Activated B cell treated with CpG ODN at 0.5 μM for 24 hours (primary cell): ENCODE measurements around the gene VPS13C. TPM values are rescaled to one million over a fixed set of nuclear protein-coding genes. Genes with fewer than 3 reads are reported as not detected.

Experiments
- ATAC-seq: fragments of 200-7000 bp; cut with Tn5 transposase; one replicate; pipeline ENCODE4 v1.10.0; 2021; ENCODE audit warnings: low read depth, mild to moderate bottlenecking, moderate library complexity
- CTCF ChIA-PET: fragments of 350-600 bp; sonication (Branson Sonifier 250); formaldehyde crosslinking; loops from one replicate; lab custom pipeline; 2021; ENCODE audit warnings: antibody characterized with exemption; lab: Charles Lee
- POLR2A ChIA-PET: fragments of 350-600 bp; sonication (Branson Sonifier 250); formaldehyde crosslinking; loops from one replicate; lab custom pipeline; 2021; ENCODE audit warnings: antibody characterized with exemption; lab: Charles Lee
- DNase-seq: peaks from one replicate; pipeline ENCODE4 v3.0.0; 2022
- H3K27ac Mint-ChIP-seq: one replicate; pipeline ENCODE4 v1.8.0; 2020; ENCODE audit warnings: mixed read lengths
- H3K27me3 Mint-ChIP-seq: one replicate; pipeline ENCODE4 v1.8.0; 2021; ENCODE audit warnings: mixed read lengths
- H3K36me3 Mint-ChIP-seq: one replicate; pipeline ENCODE4 v1.8.0; 2021; ENCODE audit warnings: low read depth, mixed read lengths
- H3K4me1 Mint-ChIP-seq: one replicate; pipeline ENCODE4 v1.8.0; 2021; ENCODE audit warnings: mixed read lengths
- H3K4me3 Mint-ChIP-seq: one replicate; pipeline ENCODE4 v1.8.0; 2020; ENCODE audit warnings: mild to moderate bottlenecking, mixed read lengths
- H3K9me3 Mint-ChIP-seq: one replicate; pipeline ENCODE4 v1.8.0; 2020; ENCODE audit warnings: mixed read lengths
- intact Hi-C: fragments of 100-400 bp; cut with micrococcal nuclease; formaldehyde crosslinking; loops from one replicate; pipeline ENCODE4 v1.15.1; 2024
- total RNA-seq: library from RNA; stranded (reverse); gene quantifications from 2 replicates; pipeline ENCODE4 v1.2.3, GENCODE V29; 2022
- TF ChIP-seq, protein P1 (sequence below): fragments of 200-600 bp; IDR thresholded peaks from one replicate; pipeline ENCODE4 v1.8.0; 2022; ENCODE audit warnings: antibody characterized with exemption, mild to moderate bottlenecking

The VPS13C gene
- total RNA-seq, 1 donor from 2014 or later, result 172 TPM

GRCh38 chr15:61811952-61812351 lies 248.3 kb downstream of the VPS13C start:
- no peak overlapping the region for H3K4me3 Mint-ChIP-seq
- peaks cover 13% of the 10 kb centered on the region for H3K27me3 Mint-ChIP-seq
- TF ChIP-seq, protein P1, sequence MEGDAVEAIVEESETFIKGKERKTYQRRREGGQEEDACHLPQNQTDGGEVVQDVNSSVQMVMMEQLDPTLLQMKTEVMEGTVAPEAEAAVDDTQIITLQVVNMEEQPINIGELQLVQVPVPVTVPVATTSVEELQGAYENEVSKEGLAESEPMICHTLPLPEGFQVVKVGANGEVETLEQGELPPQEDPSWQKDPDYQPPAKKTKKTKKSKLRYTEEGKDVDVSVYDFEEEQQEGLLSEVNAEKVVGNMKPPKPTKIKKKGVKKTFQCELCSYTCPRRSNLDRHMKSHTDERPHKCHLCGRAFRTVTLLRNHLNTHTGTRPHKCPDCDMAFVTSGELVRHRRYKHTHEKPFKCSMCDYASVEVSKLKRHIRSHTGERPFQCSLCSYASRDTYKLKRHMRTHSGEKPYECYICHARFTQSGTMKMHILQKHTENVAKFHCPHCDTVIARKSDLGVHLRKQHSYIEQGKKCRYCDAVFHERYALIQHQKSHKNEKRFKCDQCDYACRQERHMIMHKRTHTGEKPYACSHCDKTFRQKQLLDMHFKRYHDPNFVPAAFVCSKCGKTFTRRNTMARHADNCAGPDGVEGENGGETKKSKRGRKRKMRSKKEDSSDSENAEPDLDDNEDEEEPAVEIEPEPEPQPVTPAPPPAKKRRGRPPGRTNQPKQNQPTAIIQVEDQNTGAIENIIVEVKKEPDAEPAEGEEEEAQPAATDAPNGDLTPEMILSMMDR, result no peak
- CTCF ChIA-PET, result interaction anchor here (0.8 to 1.6 kb wide), 2 partner anchors 20 to 23 kb away, joined by 3 to 4 read pairs; no protein-coding TSS in a partner anchor
- H3K9me3 Mint-ChIP-seq, result no peaks in the 10 kb centered on the region
- POLR2A ChIA-PET, result no interaction called here
- no peak overlapping the region for H3K27ac Mint-ChIP-seq
- ATAC-seq, result no peak
- no peaks in the 10 kb centered on the region for H3K36me3 Mint-ChIP-seq
- DNase-seq, result no peak
- intact Hi-C loops, result no loop called here
- H3K4me1 Mint-ChIP-seq, result no peaks in the 10 kb centered on the region

DNA sequence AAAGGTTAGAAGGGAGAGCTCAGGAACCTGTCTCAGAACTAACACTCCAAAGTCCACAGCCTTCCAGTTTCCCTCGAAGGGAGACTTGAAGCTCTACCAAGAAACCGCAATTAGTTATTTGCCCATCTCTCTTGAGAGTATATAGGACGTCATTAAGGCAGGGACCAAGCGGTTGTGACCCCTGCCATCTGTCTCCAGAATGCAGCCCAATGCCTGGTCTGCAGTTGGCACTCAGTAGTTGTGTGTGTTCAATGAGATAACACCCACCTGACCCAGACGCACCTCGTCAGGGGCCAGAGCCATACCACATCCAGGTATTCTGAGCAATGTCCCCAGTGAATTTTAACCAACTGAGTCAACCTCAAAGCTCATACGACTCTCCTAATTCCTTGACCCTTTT lies 251.0 kb downstream of the VPS13C start:
- ATAC-seq (no peak), DNase-seq (no peak)
- H3K9me3 Mint-ChIP-seq, result no peaks in the 10 kb centered on the region
- intact Hi-C loops, result no loop called here
- H3K27ac Mint-ChIP-seq, result no peak overlapping the region
- H3K4me1 Mint-ChIP-seq, result no peaks in the 10 kb centered on the region
- TF ChIP-seq, protein P1, result no peak
- H3K36me3 Mint-ChIP-seq, result no peaks in the 10 kb centered on the region
- ChIA-PET POLR2A (no interaction called here), CTCF (no interaction called here)
- peaks cover 15% of the 10 kb centered on the region for H3K27me3 Mint-ChIP-seq
- H3K4me3 Mint-ChIP-seq, result no peak overlapping the region

GRCh38 chr15:61807281-61807929 lies 252.8 kb downstream of the VPS13C start:
- no peak overlapping the region for H3K27ac Mint-ChIP-seq
- H3K4me3 Mint-ChIP-seq, result no peak overlapping the region
- H3K9me3 Mint-ChIP-seq, result no peaks in the 10 kb centered on the region
- POLR2A ChIA-PET, result no interaction called here
- no peak for ATAC-seq
- no peak for DNase-seq
- H3K36me3 Mint-ChIP-seq, result no peaks in the 10 kb centered on the region
- TF ChIP-seq, protein P1, result no peak
- CTCF ChIA-PET, result no interaction called here
- intact Hi-C loops, result no loop called here
- H3K4me1 Mint-ChIP-seq, result no peaks in the 10 kb centered on the region
- H3K27me3 Mint-ChIP-seq, result peaks cover 15% of the 10 kb centered on the region

Other genes starting within 250 kb of the VPS13C start
- not detected in 2 replicates for gene C2CD4A, start 6.5 kb upstream of the VPS13C start, total RNA-seq
- gene C2CD4B, start 104.8 kb upstream of the VPS13C start, total RNA-seq, result not detected in 2 replicates